ENCODE data around the gene SAP25.

Gene SAP25

DNA sequence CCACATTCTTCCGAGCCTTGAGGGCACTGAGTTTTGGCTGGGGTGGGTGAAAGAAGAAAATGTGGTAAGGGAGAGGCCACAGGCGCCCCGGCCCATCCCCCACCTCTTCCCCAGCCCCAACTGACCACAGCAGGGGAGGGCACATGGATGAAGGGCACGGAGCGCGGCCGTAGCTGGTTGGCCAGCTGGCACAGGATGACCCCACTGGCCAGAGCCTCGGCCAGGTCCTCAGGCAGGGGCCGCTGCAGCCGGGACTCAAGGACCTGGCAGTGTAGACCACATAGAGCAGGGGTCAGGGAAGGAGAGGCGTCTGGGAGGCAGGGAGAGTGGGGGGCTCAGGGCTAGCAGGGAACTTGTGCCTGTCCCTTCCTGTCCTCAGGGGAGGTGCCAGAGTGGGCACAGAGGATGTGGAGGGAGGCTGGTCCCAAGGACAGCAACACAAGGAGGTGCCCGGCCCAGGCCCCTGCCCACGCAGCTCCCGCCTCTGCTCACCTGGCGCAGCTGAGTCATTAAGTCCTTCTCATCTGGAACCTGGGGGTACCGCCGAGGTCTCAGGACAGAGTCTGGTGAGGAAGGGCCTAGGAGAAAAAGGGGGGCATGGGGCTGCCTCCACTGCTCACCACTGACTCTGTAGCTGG, 2.2 kb upstream of the SAP25 start:
- H3K4me3 ChIP-seq (ENCODE audit: control insufficient read depth, low read depth, low read length), result no peak overlapping the region
- no peak for DNase-seq (ENCODE audit: low read depth)
- TF ChIP-seq, protein P1, sequence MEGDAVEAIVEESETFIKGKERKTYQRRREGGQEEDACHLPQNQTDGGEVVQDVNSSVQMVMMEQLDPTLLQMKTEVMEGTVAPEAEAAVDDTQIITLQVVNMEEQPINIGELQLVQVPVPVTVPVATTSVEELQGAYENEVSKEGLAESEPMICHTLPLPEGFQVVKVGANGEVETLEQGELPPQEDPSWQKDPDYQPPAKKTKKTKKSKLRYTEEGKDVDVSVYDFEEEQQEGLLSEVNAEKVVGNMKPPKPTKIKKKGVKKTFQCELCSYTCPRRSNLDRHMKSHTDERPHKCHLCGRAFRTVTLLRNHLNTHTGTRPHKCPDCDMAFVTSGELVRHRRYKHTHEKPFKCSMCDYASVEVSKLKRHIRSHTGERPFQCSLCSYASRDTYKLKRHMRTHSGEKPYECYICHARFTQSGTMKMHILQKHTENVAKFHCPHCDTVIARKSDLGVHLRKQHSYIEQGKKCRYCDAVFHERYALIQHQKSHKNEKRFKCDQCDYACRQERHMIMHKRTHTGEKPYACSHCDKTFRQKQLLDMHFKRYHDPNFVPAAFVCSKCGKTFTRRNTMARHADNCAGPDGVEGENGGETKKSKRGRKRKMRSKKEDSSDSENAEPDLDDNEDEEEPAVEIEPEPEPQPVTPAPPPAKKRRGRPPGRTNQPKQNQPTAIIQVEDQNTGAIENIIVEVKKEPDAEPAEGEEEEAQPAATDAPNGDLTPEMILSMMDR (conservative IDR thresholded peaks at IDR 0.05; ENCODE audit: control insufficient read depth, insufficient read depth, low read depth, low read length), result no peak

GRCh38 chr7:100575206-100575631, 1.5 kb upstream of the SAP25 start:
- TF ChIP-seq, protein P1 (conservative IDR thresholded peaks at IDR 0.05; ENCODE audit: control insufficient read depth, insufficient read depth, low read depth, low read length), result no peak
- no peak overlapping the region for H3K4me3 ChIP-seq (ENCODE audit: control insufficient read depth, low read depth, low read length)
- DNase-seq (ENCODE audit: low read depth), result no peak

DNA sequence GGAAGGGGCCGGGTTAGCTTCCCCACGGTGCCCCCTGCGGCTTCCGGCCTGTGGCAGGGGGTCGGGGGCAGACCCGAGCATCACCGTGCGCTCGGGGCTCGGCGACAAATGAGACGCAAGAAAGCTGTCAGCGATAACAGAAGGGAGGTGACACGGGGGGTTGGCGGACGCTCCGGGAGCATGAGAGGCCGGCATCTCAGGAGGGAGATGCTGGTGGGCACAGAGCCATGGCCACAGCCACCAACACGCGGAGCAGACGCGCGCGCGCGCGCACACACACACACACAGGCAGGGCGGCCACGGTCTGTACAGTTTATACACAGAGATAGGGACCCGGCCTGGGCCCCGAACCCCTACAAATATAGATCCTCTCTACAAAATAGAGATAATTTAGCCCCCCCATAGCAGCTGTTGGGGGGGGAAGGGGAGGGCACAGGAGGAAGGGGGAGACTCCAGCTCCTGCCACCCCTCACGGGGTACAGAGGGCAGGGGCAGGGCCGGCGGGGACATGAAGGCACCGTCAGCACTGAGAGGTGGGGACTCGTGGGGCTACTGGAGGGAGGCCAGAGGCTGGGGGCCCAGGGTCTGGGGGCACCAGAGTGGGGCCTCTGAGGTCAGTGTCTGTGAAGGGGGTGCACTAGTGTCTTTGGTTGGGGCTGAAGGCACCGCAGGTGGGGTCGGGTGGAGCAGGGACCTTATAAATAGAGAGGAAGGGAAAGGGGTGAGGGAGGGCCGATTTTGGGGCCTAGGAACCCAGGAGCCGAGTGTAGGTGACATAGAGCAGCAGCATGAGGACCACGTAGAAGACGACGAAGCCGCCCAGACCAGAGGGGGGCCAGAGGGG, 884 bp upstream of the SAP25 start:
- H3K4me3 ChIP-seq (ENCODE audit: control insufficient read depth, low read depth, low read length), result no peak overlapping the region
- no peak for DNase-seq (ENCODE audit: low read depth)
- TF ChIP-seq, protein P1 (conservative IDR thresholded peaks at IDR 0.05; ENCODE audit: control insufficient read depth, insufficient read depth, low read depth, low read length), result no peak

DNA sequence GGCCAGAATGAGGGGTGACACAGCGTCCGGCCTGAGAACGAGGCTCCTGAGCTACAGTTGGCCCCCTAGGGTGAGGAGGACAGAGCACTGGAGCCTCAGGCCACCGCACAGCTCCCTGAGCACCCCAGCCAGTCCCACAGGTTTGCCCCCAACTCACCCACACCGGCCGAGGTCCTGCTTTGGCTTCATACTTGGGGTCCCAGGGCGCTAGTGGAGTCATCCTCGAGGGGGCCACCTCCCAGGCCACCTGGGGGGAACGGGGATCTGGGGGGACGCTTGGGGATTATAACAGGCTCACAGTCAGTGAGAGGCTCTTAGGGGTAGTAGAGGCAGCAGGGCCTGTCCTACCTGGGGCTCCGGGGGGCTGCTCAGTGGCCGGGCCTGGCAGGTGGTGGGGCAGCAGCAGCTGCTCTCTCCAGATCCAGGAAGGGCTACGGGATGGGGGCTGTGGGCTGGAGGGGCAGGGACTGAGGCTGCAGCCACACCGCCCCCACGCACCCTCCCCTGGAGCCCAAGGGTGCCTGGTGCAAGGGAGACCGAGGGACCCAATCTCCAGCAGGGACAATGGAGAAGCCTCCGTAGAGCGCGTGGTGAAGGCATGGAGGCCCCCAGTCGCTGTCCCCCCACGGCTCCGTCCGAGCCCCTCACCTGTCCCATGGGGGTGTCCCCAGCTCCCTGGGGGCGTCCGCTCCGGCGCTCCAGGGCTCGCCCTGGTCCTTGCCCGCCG, 588 bp downstream of the SAP25 start:
- TF ChIP-seq, protein P1 (conservative IDR thresholded peaks at IDR 0.05; ENCODE audit: control insufficient read depth, insufficient read depth, low read depth, low read length), result no peak
- H3K4me3 ChIP-seq (ENCODE audit: control insufficient read depth, low read depth, low read length), result no peak overlapping the region

DNA sequence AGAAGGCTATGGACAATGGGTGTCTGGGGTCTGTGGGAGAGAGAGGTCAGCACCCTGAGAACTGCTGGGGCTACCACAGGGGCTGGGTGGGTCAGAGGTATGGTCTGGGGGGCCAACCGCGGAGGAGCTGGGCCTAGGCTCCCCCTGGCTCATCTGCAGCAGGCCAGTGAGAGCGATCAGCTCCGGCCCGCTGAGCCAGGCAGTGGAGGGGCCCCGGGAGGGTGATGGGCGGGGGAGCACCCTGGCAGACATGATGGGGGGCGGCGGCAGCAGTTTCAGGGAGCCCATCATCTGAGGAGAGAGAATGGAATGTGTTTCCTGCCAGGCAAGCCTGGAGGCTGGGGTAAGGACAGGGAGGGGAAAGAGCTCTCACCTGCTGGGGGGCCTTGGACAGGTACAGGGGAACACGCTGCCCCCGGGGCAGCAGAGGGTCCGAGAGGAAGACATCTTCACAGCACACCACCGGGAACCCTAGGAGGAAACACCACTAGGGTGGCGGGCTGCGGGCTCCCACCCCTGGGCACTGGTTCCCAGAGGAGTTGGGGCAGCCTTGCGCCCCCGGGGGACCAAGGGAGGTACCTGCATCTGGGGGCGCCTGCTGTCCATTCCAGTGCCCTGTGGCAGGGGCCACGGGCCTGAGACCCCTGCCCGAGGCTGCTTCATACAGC, 1.3 kb downstream of the SAP25 start:
- TF ChIP-seq, protein P1 (conservative IDR thresholded peaks at IDR 0.05; ENCODE audit: control insufficient read depth, insufficient read depth, low read depth, low read length), result no peak
- H3K4me3 ChIP-seq (ENCODE audit: control insufficient read depth, low read depth, low read length), result no peak overlapping the region
- DNase-seq (ENCODE audit: low read depth), result no peak

More for the DNA sequence above, 588 bp downstream of the SAP25 start:
- DNase-seq (ENCODE audit: low read depth), result no peak

DNA sequence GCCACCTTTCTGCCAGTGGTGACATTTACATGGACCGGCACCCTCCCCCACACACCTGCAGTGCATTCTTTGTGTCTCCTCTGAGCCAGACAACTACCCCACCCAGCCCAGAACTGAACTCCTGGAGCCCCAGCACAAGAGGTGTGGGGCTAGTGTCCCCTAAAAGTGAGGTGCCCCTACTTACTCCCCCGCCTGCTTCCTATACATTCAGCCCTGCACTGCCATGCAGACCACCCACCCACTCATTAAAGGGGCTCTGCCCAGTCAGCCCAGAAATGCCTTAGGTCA, 1.9 kb downstream of the SAP25 start:
- TF ChIP-seq, protein P1 (conservative IDR thresholded peaks at IDR 0.05; ENCODE audit: control insufficient read depth, insufficient read depth, low read depth, low read length), result no peak
- DNase-seq (ENCODE audit: low read depth), result no peak
- no peak overlapping the region for H3K4me3 ChIP-seq (ENCODE audit: control insufficient read depth, low read depth, low read length)
